ENCODE data around the gene ST6GALNAC1.

Gene ST6GALNAC1

GRCh38 chr17:76677406-76677805 lies 33.8 kb upstream of the ST6GALNAC1 start:
- no peak for DNase-seq (ENCODE audit: extremely low read depth in 1 of 2, low read depth in 1 of 2)

- no peak for DNase-seq (ENCODE audit: extremely low read depth in 1 of 2, low read depth in 1 of 2)
Observed at GRCh38 chr17:76676629-76677028, 33.1 kb upstream of the ST6GALNAC1 start.

GRCh38 chr17:76675648-76676047 lies 32.1 kb upstream of the ST6GALNAC1 start:
- no peak for DNase-seq (ENCODE audit: extremely low read depth in 1 of 2, low read depth in 1 of 2)

- no peak for DNase-seq (ENCODE audit: extremely low read depth in 1 of 2, low read depth in 1 of 2)
Observed at GRCh38 chr17:76674600-76674999, 31.0 kb upstream of the ST6GALNAC1 start.

GRCh38 chr17:76673729-76674128 lies 30.2 kb upstream of the ST6GALNAC1 start:
- DNase-seq (ENCODE audit: extremely low read depth in 1 of 2, low read depth in 1 of 2), result no peak

- no peak for DNase-seq (ENCODE audit: extremely low read depth in 1 of 2, low read depth in 1 of 2)
Observed at GRCh38 chr17:76672892-76673291, 29.3 kb upstream of the ST6GALNAC1 start.

GRCh38 chr17:76672270-76672851 lies 28.8 kb upstream of the ST6GALNAC1 start:
- DNase-seq (ENCODE audit: extremely low read depth in 1 of 2, low read depth in 1 of 2), result no peak

- DNase-seq (ENCODE audit: extremely low read depth in 1 of 2, low read depth in 1 of 2), result no peak
Observed at GRCh38 chr17:76671912-76672262, 28.3 kb upstream of the ST6GALNAC1 start.

GRCh38 chr17:76671123-76671911 lies 27.8 kb upstream of the ST6GALNAC1 start:
- DNase-seq (ENCODE audit: extremely low read depth in 1 of 2, low read depth in 1 of 2), result peak; percentile 98 to 99

GRCh38 chr17:76670718-76671122 lies 27.2 kb upstream of the ST6GALNAC1 start:
- no peak for DNase-seq (ENCODE audit: extremely low read depth in 1 of 2, low read depth in 1 of 2)

GRCh38 chr17:76670020-76670717 lies 26.6 kb upstream of the ST6GALNAC1 start:
- no peak for DNase-seq (ENCODE audit: extremely low read depth in 1 of 2, low read depth in 1 of 2)

- no peak for DNase-seq (ENCODE audit: extremely low read depth in 1 of 2, low read depth in 1 of 2)
Observed at GRCh38 chr17:76667786-76668453, 24.4 kb upstream of the ST6GALNAC1 start.

GRCh38 chr17:76667491-76667755 lies 23.9 kb upstream of the ST6GALNAC1 start:
- DNase-seq (ENCODE audit: extremely low read depth in 1 of 2, low read depth in 1 of 2), result no peak

GRCh38 chr17:76660656-76661042 lies 17.1 kb upstream of the ST6GALNAC1 start:
- no peak for DNase-seq (ENCODE audit: extremely low read depth in 1 of 2, low read depth in 1 of 2)

GRCh38 chr17:76659928-76660655 lies 16.5 kb upstream of the ST6GALNAC1 start:
- DNase-seq (ENCODE audit: extremely low read depth in 1 of 2, low read depth in 1 of 2), result no peak

- no peak for DNase-seq (ENCODE audit: extremely low read depth in 1 of 2, low read depth in 1 of 2)
Observed at GRCh38 chr17:76658242-76658662, 14.7 kb upstream of the ST6GALNAC1 start.

GRCh38 chr17:76657505-76658241 lies 14.1 kb upstream of the ST6GALNAC1 start:
- DNase-seq (ENCODE audit: extremely low read depth in 1 of 2, low read depth in 1 of 2), result no peak

GRCh38 chr17:76654408-76654807 lies 10.9 kb upstream of the ST6GALNAC1 start:
- DNase-seq (ENCODE audit: extremely low read depth in 1 of 2, low read depth in 1 of 2), result no peak

- no peak for DNase-seq (ENCODE audit: extremely low read depth in 1 of 2, low read depth in 1 of 2)
Observed at GRCh38 chr17:76650504-76650903, 6.9 kb upstream of the ST6GALNAC1 start.

GRCh38 chr17:76646712-76647111 lies 3.2 kb upstream of the ST6GALNAC1 start:
- DNase-seq (ENCODE audit: extremely low read depth in 1 of 2, low read depth in 1 of 2), result no peak

Data from stimulated activated CD8-positive, alpha-beta memory T cell treated with anti-CD3 and anti-CD28 coated beads, Interleukin-7, amount 100 ng/mL, for 48 hours (primary cell).